DND-41 (cell line): ENCODE measurements around the gene TBX4.
A peak's percentile ranks its signal among the peaks of the same experiment; 100 is the strongest.

Experiments
- ATAC-seq: fragments of 200-7000 bp; cut with Tn5 transposase; 3 replicates; pipeline ENCODE4 v1.9.1; 2021; ENCODE audit warnings: low read depth; ENCODE audit not compliant: insufficient read depth
- DNase-seq: peaks from one replicate; pipeline ENCODE4 v3.0.0-alpha.2; 2020
- H2AFZ ChIP-seq: 2 replicates; pipeline ENCODE4 v1.6.0; 2012; ENCODE audit warnings: low read depth, low read length
- H3K27ac ChIP-seq: 2 replicates; pipeline ENCODE4 v1.5.1; 2012; ENCODE audit warnings: low read length, inconsistent platforms
- H3K27me3 ChIP-seq: fragments of 200-600 bp; sonication (generic); 2 replicates; pipeline ENCODE4 v1.6.0; 2012; ENCODE audit warnings: low read length, mild to moderate bottlenecking, inconsistent platforms; ENCODE audit not compliant: insufficient read depth, poor library complexity
- H3K36me3 ChIP-seq: 2 replicates; pipeline ENCODE4 v1.5.1; 2012; ENCODE audit warnings: low read length, inconsistent platforms; ENCODE audit not compliant: insufficient read depth
- H3K4me1 ChIP-seq: 2 replicates; pipeline ENCODE4 v1.5.1; 2012; ENCODE audit warnings: mild to moderate bottlenecking, low read length; ENCODE audit not compliant: insufficient read depth
- H3K4me2 ChIP-seq: 2 replicates; pipeline ENCODE4 v1.6.0; 2012; ENCODE audit warnings: mild to moderate bottlenecking, moderate library complexity, low read length, inconsistent platforms; ENCODE audit not compliant: insufficient read depth
- H3K4me3 ChIP-seq, 2 experiments: fragments of 200-600 bp in 1 of 2; shearing (Covaris generic) in 1 of 2; 2 replicates each; pipeline ENCODE4 v1.5.1; 2012 to 2016; ENCODE audit warnings: inconsistent platforms in 2 of 2, low read length in 2 of 2, mild to moderate bottlenecking in 2 of 2, low read depth in 1 of 2, moderate library complexity in 1 of 2
- H3K79me2 ChIP-seq: 2 replicates; pipeline ENCODE4 v1.6.0; 2012; ENCODE audit warnings: low read length, inconsistent platforms; ENCODE audit not compliant: insufficient read depth
- H3K9ac ChIP-seq: 2 replicates; pipeline ENCODE4 v1.6.0; 2012; ENCODE audit warnings: low read depth, mild to moderate bottlenecking, inconsistent platforms, low read length, moderate library complexity
- H3K9me3 ChIP-seq: 2 replicates; pipeline ENCODE4 v1.5.1; 2012; ENCODE audit warnings: low read length, moderate library complexity, mild to moderate bottlenecking, inconsistent platforms; ENCODE audit not compliant: insufficient read depth, severe bottlenecking
- H4K20me1 ChIP-seq: 2 replicates; pipeline ENCODE4 v1.6.0; 2012; ENCODE audit warnings: low read length; ENCODE audit not compliant: insufficient read depth
- EZH2 ChIP-seq: IDR thresholded peaks from 3 replicates; pipeline ENCODE4 v1.6.1; 2012; ENCODE audit warnings: borderline replicate concordance, low read depth, mild to moderate bottlenecking, moderate library complexity, low read length, inconsistent platforms; ENCODE audit not compliant: severe bottlenecking
- TF ChIP-seq, protein P1 (sequence below): IDR thresholded peaks from 2 replicates; pipeline ENCODE4 v1.5.1; 2012; ENCODE audit warnings: borderline replicate concordance, low read length, moderate library complexity, mild to moderate bottlenecking; ENCODE audit not compliant: poor library complexity, severe bottlenecking; ENCODE audit errors: extremely low read depth

The TBX4 gene

DNA sequence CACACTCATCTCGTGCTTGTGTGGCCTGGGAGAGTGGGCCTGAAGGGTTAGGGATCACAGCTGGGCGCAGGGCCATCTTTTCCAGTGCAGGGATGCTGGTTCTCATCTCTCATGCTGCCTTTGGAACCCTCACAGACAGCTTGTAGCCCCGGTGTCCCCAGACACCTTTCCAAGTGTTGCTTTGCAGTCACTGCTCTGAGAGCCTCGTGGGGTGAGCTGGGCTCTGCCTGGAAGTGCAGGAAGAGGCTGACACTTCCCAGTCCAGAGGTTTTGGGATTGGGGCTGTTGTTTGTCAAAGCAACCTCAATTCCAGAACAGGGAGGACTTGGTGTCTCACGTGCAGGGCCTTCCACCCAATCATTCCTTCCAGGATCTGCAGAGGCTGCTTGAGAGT is 28.2 kb downstream of the TBX4 start:
- Histone ChIP-seq H2AFZ (no peak overlapping the region), H3K27ac (no peak overlapping the region), H3K36me3 (no peaks in the 10 kb centered on the region), H3K9ac (no peak overlapping the region), H3K9me3 (no peaks in the 10 kb centered on the region), H3K4me2 (no peak overlapping the region), H3K4me3 (no peak overlapping the region), H4K20me1 (no peaks in the 10 kb centered on the region), H3K79me2 (no peaks in the 10 kb centered on the region), H3K27me3 (peaks cover 2% of the 10 kb centered on the region), H3K4me1 (no peaks in the 10 kb centered on the region)
- TF ChIP-seq, protein P1, sequence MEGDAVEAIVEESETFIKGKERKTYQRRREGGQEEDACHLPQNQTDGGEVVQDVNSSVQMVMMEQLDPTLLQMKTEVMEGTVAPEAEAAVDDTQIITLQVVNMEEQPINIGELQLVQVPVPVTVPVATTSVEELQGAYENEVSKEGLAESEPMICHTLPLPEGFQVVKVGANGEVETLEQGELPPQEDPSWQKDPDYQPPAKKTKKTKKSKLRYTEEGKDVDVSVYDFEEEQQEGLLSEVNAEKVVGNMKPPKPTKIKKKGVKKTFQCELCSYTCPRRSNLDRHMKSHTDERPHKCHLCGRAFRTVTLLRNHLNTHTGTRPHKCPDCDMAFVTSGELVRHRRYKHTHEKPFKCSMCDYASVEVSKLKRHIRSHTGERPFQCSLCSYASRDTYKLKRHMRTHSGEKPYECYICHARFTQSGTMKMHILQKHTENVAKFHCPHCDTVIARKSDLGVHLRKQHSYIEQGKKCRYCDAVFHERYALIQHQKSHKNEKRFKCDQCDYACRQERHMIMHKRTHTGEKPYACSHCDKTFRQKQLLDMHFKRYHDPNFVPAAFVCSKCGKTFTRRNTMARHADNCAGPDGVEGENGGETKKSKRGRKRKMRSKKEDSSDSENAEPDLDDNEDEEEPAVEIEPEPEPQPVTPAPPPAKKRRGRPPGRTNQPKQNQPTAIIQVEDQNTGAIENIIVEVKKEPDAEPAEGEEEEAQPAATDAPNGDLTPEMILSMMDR = no peak
- TF ChIP-seq EZH2 = no peak
- DNase-seq = no peak
- ATAC-seq = no peak

DNA sequence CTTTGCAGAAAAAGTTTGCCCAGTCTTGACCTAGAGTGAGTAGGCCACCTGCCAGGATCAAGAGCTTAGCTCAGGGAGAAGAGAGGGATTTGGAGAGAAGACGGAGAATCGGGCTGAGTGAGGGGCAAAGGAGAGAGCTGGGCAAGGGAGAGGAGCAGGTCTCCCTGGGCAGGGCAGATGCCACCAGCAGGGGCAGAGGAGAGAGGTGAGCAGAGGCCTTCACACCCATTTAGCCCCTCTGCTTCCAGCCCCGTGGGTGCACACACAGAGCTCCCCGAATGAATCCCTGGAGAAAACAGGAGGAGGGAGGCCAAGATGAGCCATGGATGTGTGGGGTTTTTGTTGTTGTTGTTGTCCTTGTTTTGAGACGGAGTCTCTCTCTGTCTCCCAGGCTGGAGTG is 29.2 kb downstream of the TBX4 start:
- H3K9me3 ChIP-seq = no peaks in the 10 kb centered on the region
- TF ChIP-seq EZH2 = no peak
- TF ChIP-seq, protein P1 = peak; percentile 11

DNA sequence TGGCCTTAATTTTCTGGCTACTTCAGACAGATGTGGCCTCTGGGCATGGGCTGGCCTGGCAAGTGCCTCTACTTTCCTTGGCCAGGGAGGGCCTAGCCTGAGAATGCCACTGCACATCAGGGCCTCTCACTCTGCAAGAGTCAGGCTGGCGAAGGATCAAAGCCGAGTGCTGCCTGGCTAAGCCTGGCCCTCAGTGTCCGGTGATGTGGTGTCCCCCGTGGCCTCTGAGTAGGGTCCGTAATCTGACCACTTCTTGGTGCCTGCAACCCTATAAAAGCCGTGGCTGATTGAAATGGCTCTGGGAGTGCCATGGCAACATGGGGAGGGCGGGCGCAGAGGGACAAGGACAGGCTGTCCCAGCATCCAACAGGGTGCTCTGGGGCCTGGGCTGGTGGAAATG is 30.2 kb downstream of the TBX4 start:
- Histone ChIP-seq H3K36me3 (no peaks in the 10 kb centered on the region), H3K9me3 (no peaks in the 10 kb centered on the region), H4K20me1 (no peaks in the 10 kb centered on the region; the same call in 1 of the 2 replicates), H3K9ac (no peak overlapping the region), H2AFZ (no peak overlapping the region), H3K4me2 (no peak overlapping the region), H3K27me3 (peaks cover 2% of the 10 kb centered on the region), H3K4me1 (no peaks in the 10 kb centered on the region), H3K79me2 (no peaks in the 10 kb centered on the region), H3K4me3 (no peak overlapping the region), H3K27ac (no peak overlapping the region)
- ATAC-seq (no peak), DNase-seq (no peak)
- TF ChIP-seq, protein P1 = no peak
- no peak for TF ChIP-seq EZH2

More for the DNA sequence above, 29.2 kb downstream of the TBX4 start:
- H3K9ac ChIP-seq = no peak overlapping the region
- H3K4me3 ChIP-seq = no peak overlapping the region
- H3K4me1 ChIP-seq = no peaks in the 10 kb centered on the region
- no peaks in the 10 kb centered on the region for H4K20me1 ChIP-seq
- no peak overlapping the region for H2AFZ ChIP-seq
- no peaks in the 10 kb centered on the region for H3K79me2 ChIP-seq
- ATAC-seq (no peak), DNase-seq (no peak)
- peaks cover 2% of the 10 kb centered on the region for H3K27me3 ChIP-seq
- no peaks in the 10 kb centered on the region for H3K36me3 ChIP-seq
- no peak overlapping the region for H3K27ac ChIP-seq
- no peak overlapping the region for H3K4me2 ChIP-seq

DNA sequence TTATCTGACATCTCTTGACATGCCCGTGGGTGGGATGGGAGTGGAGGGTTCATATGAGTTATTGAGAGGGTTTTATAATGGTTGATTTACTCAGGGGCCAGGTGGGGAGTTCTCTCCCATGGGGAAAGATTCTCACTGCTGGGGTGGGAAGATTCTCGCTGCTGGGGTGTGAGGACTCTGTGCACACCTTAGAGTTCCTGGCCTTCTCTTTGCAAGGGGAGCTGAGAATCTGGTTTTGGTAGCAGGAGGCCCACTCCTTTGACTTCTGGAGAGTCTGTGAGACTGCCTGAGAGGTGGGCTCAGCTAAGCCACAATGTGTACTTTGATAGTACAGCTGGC is 31.5 kb downstream of the TBX4 start:
- H3K9ac ChIP-seq = no peak overlapping the region
- H3K27me3 ChIP-seq = no peaks in the 10 kb centered on the region
- ATAC-seq (no peak), DNase-seq (no peak)
- no peak overlapping the region for H3K27ac ChIP-seq
- H3K79me2 ChIP-seq = no peaks in the 10 kb centered on the region
- no peak overlapping the region for H2AFZ ChIP-seq
- H3K4me2 ChIP-seq = no peak overlapping the region
- H3K4me1 ChIP-seq = no peaks in the 10 kb centered on the region
- H4K20me1 ChIP-seq = no peaks in the 10 kb centered on the region; the same call in 1 of the 2 replicates
- H3K4me3 ChIP-seq = no peak overlapping the region
- H3K9me3 ChIP-seq = no peaks in the 10 kb centered on the region
- TF ChIP-seq, protein P1 = no peak
- no peak for TF ChIP-seq EZH2
- no peaks in the 10 kb centered on the region for H3K36me3 ChIP-seq
